HG03460 (cell line): Measurements from ENCODE around the gene TEF.
"Not testable (repeated sequence)": the region's sequence is repeated elsewhere in the genome, so short reads cannot be mapped to it uniquely, and the experiment has no call there.

Source experiments
- ATAC-seq: cut with Tn5 transposase; IDR thresholded peaks from one replicate; pipeline ENCODE4 v1.9.1; 2021; ENCODE audit not compliant: unreplicated experiment

TEF gene

DNA sequence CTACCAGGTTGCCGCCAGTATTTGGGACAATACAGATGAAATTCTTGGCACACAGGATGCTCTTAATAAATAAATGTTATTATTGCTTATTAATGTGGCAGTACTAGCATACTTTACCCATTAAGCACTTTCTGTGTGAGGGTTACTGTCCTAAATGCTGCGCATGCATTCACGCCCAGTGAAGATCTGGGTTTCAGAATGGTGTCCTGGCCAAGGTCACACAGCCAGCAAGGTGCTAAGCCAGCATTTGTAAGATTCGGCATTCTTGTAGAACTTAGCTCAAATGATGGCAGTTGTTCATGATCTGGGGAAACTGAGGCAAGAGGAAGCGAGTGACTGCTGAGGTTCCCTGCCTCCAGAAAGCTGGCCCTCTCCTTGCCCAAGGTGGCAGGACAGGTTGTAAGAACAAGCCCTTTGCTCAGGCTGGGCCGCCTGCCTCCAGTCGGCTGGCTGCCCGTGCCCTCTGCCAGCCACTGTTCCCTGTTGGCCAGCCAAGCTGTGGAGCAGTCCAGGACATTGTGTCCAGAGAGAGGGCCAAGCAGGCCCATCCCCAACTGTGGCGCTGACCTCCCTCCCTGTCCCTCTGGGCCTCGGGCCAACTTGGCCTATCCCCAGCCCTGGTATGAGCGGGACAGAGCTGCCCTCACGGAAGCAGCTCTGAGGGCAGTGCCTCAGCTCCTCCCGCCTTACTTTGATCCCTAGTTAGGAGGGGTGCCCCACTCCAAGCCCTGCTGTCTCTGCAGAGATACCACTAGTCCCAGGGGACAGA, 36.1 kb downstream of the TEF start:
- ATAC-seq, result no peak

DNA sequence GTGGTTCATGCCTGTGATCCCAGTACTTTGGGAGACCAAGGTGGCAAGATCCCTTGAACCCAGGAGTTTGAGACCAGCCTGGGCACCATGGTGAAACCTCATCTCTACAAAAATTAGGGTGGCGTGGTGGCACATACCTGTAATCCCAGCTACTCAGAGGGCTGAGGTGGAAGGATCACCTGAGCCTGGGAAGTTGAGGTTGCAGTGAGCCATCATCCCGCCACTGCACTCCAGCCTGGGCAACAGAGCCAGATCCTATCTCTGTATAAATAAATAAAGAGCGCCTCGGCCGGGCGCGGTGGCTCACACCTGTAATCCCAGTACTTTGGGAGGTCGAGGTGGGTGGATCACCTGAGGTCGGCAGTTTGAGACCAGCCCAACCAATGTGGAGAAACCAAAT, 37.0 kb downstream of the TEF start:
- no peak for ATAC-seq

DNA sequence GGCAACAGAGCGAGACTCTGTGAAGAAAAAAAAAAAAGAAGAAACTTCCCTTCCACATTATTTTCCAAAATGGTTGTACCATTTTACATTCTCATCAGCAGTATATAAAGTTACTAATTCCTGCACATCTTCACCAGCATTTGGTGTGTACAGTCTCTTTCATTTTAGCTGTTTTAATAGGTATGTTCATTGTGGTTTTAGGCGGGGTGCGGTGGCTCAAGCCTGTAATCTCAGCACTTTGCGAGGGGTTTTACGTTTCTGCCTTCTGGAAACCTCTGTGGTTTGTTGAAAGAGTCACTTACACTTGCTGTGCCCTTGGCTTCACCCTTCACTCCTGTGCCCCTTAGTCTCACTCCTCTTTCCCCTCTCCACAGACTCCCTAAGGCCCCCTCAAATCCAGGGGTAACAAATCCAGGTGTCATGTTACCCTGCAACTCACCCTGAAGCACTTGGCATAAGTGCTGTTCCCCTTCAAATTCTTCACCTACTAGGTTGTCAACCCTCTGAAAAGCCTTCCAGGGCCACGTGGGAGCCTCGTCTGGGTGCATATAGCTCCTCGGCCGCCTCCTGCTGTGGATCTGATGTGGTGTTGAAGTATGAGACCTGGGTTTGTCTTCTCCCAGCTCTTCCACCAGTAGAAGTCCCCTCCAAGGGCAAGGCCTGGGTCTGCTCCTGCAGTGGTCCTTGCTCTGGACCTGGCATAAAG, 44.1 kb downstream of the TEF start:
- ATAC-seq, result no peak

DNA sequence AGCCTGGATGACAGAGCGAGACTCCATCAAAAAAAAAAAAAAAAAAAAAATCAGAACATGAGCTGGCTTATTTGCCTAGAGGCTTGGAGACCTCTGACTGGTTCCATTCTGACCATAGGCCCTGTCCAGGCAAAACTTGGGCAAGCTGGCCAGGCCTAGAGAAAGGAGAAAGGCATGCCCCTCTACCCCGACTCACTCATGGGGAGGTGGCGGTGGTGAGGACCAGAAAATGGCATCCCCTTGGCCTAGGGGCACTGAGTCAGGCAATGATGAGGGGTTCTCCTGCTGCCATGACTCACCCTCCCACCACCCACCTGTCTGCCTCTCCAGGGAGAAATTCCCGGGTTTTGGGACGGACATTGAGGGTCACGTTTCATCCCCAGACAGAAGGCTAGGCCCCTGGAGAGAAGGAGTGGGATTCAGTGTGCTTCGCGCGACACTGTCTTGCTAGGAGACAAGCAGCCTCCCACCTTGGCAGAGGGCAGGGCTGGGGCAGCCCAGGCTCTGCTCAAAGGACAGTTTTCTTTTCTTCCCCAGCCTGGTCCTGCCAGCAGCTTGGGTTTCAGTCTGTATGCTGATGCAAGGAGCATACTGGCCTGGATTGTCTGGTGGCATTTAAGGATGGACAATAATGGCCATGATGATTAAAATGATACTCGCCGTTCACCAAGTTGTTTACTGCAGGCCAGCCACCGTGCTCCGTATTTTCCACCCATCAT, 47.6 kb downstream of the TEF start:
- no peak for ATAC-seq

DNA sequence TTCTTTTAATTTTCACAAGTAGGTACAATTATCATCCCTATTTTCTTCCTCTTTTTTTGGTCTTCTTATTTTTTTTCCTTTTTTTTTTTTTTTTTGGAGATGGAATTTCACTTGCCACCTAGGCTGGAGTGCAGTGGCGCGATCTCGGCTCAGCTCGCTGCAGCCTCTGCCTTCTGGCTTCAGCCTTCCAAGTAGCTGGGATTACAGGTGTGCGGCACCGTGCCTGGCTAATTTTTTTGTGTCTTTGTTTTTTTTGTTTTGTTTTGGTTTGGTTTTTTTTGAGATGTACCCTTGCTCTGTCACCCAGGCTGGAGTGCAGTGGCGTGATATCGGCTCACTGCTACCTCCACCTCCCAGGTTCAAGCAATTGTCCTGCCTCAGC, 48.2 kb downstream of the TEF start:
- no peak for ATAC-seq

DNA sequence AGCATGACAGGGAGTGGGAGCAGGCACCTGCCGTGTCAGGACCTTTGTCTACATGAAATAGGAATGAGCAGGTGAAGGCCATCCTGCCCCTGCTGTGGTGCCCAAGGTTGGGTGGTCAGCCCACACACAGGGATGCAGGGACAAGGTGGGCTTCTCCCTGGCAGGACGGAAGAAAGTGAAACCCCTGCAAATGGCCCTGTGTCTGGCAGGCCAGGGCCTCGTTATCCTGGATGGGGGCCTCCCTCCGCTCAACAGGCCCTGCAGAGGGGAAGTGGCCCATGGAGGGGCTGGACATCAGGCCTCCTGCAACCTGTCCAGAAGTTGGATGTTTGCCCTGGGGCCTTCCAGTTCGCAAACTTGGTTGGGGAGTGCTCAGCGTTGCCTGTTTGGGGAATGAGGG, 49.9 kb downstream of the TEF start:
- no peak for ATAC-seq

DNA sequence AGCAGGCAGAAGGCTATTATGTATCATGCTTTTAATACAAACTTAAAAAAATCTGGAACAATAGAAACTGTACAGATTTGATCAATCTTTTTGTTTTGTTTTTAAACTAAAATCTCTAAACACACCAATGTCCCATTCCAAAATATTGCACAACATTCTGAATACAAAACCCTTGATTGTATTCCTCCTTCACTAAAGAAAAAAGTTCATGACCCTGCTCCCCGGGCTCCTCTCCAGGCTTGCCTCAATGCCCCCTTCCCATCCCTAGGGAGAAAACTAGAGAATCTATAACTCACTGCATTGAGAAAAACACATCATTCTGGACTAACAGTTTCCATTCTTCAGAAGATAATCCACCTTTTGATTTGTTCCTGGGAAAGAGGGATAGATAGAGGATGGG, 51.7 kb downstream of the TEF start:
- not testable (repeated sequence) for ATAC-seq

DNA sequence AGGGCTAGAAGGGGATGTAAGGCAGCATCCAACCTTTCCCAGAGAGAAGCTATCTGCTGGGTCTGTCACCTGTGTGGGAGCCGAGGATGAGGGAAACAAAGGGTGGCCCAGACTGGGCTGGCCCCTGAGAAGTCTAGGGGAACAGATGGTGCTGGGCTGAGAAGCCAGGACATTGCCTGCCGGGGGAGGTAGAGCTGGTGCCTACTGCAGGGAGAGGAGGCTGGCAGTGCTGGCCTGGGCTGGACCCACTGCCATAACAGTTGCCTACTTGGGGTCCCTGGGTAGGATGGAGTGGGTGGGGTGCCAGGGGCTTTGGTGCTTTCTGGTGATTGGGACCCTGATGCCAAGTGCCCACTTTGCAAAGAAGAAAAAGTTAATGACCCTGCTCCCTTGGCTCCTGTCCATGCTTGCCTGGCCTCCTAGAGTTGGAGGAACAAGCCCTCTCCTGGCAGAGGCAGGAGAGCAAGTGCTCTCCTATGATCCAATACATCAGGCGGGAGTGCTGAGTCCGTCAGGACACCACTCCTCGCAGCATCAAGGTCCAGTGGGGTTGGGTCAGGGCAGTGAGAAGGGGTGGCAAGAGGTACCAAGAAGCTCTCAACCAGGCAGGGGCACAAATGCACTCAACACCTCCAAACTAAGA, 52.7 kb downstream of the TEF start:
- ATAC-seq, result not testable (repeated sequence)

DNA sequence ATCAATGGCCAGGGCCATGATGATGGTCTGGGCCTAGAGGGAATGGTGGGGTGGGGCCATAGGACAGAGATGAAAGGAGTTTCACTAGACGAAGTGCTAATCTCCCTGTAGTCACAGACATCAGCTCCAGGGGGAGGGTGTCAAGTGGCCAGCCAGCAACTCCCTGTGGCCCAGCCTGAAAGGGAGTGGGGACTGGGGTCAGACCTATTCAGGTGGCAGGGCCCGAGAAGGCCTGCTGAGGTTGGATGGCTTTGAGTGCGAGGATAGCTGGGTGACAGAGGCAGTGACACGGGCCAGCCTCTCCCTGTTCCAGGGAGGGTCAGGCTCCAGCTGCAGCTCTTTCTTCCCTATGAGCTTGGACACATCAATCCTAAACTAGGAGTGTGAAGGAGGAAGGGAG, 53.8 kb downstream of the TEF start:
- no peak for ATAC-seq

DNA sequence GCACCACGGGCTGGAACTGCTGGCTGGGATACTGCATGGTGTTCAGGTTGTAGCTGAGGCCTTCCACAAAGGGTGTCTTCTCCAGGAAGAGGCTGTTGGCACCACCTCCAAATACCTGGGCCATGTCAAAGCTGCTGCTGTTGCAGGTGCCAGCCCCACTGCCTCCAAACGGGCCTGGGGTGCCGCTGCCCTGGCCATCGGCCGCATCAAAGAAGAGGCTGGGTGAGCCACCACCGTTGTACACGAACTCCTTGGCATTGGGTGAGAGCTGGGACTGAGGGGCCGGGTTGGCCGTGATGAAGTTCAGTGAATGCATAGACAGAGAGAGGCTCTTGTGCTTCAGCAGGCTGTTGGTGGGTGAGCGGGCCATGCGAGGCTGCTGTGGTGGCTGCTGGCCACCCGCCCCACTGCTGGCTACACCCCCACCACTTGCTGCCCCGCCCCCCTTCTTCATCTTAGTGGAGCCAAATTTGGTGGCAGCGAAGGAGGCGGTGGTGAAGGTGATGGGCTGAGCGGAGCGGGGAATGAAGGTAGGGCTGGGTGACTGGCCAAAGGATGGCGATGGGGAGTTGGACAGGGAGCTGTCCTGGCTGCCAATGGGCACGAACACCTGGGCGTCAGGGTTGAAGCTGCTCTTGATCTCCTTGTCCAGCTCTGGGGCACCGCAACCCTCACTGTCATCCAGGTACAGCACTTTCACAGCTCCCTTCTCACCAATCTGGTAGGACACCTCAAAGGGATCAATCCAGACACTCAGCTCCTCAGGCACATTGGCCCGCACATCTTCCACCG, 54.8 kb downstream of the TEF start:
- ATAC-seq, result no peak

DNA sequence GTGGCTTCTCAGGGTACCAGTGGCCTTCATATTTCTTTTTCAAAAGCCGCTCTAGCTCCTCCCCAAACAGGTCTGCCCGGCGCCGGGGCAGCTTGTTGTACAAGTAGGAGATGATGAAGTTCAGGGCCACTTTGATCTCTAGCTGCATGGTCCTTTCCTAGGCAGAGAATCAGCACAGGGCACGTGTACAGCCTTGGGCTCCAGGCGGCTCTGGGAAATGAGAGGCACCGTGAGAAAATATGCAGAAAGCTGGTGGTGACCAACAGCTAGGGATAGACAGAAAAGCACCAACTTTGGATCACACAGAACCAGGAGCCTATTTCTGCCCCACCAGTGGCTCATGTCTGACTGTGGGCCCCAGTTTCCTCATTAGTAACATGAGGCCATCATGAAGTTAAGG, 55.5 kb downstream of the TEF start:
- no peak for ATAC-seq

DNA sequence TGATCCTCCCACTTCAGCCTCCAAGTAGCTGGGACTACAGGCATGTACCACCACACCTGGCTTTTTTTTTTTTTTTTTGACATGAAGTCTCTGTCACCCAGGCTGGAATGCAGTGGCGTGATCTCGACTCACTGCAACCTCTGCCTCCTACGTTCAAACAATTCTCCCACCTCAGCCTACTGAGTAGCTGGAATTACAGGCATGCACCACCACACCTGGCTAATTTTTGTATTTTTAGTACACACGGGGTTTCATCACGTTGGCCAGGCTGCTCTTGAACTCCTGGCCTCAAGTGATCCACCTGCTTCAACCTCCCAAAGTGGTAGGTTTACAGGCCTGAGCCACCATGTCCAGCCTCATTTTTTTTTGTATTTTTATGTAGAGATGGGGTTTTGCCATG, 58.8 kb downstream of the TEF start:
- ATAC-seq, result not testable (repeated sequence)

DNA sequence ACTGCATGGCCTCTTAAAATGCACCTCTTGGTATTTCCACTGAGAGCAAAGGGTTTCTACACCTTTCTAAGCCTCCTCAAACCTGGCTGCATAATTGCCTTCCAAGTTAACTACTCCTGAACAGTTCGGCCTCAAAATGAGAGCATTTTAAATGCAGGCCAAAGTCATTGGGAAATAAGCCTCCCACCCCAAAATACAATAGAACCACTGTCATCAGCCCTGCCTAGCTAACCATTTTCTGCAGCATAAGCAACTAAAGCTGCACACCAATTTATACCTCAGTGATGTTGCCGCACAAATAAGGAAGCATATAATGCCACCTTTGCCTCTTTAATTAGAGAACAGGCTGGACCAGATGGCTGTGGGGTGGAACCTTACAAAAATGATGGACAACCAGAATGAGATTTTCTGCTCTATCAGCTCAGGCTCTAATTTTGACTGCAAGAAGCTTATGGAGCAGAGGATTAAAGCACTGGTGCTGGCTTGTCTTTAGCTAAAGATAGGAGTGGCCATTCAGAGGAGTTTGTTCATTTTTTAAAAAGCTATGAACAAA, 60.6 kb downstream of the TEF start:
- ATAC-seq, result no peak

DNA sequence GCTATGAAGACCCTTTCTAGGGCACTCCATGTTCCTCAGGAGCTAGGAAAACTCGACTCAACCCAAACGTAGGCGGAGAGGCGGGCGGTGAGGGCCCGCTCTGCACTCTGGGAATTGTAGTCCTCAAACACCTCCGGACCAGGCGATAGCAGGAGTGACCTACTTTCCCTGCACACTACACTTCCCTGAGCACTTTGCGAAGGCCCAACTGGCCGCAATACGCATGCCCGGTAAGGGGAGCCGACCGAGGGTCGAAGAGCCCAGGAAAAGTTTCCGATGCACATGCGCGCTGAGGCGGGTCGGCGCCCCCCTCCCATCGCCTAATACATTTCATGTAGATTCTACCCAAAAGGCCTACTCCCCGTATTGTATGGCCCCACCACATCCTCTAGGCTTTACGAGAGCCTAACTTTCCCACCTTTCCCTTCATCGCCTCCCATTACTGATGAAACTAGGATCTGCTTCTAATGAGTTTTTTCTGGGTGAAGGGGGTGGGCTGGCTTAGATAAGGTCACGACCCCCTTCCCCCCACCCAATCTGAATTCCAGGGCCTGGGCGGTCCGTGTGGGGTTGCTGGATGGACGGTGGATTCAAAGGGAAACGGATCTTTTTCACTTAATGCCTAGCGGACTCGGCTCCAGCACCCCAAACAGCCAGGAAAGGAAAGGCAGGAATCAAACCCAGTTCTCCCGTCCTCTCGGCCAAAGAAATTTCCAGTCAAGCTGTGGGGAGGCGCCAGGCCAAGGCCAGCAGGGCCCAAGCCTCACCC, 62.8 kb downstream of the TEF start:
- peak; percentile 44 for ATAC-seq

DNA sequence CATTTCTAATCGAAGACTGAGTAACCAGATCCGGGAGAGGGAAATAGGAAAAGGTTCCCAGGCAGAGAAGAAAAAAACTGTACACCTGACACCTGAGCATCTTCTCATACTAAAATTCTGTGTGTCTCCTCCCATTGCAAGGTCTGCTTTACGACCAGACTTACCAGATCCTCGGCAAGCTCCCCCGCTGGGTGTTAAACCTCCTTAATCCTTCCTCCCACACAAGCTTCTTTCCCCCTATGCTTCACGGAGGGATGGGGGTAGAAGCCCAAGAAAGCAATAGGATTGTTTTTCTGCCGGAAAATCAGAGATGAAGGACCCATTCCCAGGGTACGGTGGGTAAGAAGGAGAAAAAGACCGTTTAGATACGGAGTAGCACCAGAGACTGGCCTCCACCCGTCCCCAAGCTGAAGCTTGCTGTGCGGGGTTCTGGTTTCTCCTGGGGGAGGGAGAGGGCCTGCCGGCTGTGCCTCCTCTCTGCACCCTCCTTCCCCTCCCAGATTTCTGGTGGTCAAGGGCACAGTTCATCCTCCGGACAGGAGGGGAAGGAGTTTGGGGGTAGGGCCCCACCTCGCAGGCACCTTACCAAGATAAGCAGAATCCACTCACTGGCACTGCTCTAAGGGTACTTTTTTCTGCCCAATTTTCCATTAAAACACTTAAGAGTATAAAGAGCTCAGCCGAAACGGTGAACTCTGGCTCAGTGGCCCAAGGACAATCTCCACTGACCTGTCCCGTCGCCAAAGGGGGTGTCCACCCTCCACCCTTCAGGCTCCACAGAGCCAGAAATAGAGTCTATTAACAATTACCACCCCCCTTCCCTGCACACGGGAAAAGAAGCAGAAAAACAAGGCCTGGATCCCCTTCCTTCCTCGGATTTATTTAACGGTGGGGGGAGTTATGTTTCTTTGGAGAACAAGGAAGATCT, 63.7 kb downstream of the TEF start:
- no peak for ATAC-seq

DNA sequence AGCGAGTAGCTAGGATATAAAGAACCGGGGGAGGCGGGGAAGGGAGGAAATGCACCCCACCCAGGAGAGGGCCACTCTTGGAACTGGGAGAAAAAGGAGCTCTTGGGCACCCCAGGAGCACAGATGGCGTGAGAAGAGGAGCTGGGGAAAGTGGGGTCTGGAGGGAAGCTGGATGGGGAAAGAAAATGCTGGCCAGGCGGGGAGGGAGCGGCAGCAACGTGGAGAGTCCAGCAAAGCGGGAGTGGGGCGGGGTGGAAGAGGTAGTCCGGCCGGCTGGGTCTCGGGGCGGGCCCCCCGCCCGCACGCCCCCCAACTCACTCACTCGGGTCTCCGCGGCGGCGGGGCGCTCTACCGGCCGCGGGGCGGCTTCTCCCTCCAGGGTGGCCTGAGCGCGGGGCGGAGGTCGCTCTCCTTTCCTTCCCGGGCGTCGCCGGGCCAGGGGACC, 64.3 kb downstream of the TEF start:
- ATAC-seq, result no peak

DNA sequence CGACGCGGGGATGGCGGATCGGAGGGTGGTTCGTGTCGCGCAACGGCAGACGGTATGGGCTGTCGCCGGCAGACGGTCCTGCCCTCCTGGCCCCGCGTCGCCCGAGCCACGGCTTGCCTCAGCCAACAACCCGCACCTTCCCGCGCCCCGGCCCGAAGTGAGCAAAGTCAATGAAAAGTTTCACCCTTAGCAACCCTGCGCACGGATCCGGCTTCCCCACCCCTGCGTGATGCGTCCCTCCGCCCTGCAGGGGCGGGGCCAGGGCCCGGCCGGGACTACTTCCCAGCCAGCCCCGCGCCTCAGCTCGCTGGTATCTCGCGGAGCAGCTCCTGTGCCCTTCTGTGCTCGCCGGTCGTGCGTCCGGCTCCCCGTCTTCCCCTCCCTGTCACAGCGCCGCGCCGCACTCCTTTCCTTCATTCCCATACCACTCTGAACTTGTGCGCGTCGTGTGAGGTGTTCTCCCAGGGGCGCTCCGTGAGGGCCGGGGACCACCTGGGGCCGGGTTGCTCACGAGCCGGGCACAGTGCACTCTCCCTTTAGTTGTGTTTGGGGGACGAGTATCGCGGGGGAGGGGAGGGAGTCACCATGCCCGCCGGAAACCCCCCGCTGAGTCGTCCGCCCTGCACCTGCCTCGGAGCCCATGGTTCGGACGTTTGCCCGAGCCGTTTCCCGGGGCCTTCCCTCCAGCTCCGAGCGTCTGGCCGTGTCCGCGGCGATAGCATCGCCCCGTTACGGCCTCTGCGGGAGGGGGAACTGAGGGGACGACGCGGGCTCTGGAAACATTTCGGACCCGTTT, 65.1 kb downstream of the TEF start, which contains the start of gene TOB2:
TOB2 (minus strand) TSS at position 163 of the 796 bp plus-strand sequence. CDS start 9,456 bp downstream, outside the sequence.
- ATAC-seq, result peak; percentile 32
